ENCODE results near the gene PPFIA3.
A peak's percentile ranks its signal among the peaks of the same experiment; 100 is the strongest.

PPFIA3 gene

GRCh38 chr19:49189259-49189658, 69.9 kb downstream of the PPFIA3 start:
- no peak for DNase-seq

GRCh38 chr19:49190781-49191180, 71.4 kb downstream of the PPFIA3 start:
- no peak for DNase-seq

GRCh38 chr19:49193822-49194394, 74.6 kb downstream of the PPFIA3 start:
- no peak for DNase-seq

- DNase-seq: no peak
Observed at GRCh38 chr19:49194408-49194807, 75.1 kb downstream of the PPFIA3 start.

GRCh38 chr19:49196527-49197240, 77.3 kb downstream of the PPFIA3 start:
- DNase-seq: no peak

- peak; percentile 43 for DNase-seq
Observed at GRCh38 chr19:49200238-49200862, 81.0 kb downstream of the PPFIA3 start.

Data from hematopoietic multipotent progenitor cell treated with erythropoietin and hydrocortisone succinate and interleukin-3 and kit ligand, for 4 days (in vitro differentiated cells).